HTERT RPE-1 (cell line): Measurements from ENCODE around the gene CCDC43.
"Not testable (repeated sequence)": the region's sequence is repeated elsewhere in the genome, so short reads cannot be mapped to it uniquely, and the experiment has no call there.

ENCODE experiments used
- in situ Hi-C: fragments of 300-500 bp; cut with MboI; formaldehyde crosslinking; loops from 4 replicates; pipeline ENCODE4 v1.14.3; 2020; ENCODE audit warnings: low sequenced_read_pairs

Gene CCDC43

GRCh38 chr17:44689477-44690217, at the start of gene CCDC43:
CCDC43 (minus strand) TSS chr17:44689776; CDS start chr17:44689753, 23 bp downstream.
- in situ Hi-C loops, result no loop called here

GRCh38 chr17:44738214-44738906, 48.8 kb upstream of the CCDC43 start:
- in situ Hi-C loops, result no loop called here

DNA sequence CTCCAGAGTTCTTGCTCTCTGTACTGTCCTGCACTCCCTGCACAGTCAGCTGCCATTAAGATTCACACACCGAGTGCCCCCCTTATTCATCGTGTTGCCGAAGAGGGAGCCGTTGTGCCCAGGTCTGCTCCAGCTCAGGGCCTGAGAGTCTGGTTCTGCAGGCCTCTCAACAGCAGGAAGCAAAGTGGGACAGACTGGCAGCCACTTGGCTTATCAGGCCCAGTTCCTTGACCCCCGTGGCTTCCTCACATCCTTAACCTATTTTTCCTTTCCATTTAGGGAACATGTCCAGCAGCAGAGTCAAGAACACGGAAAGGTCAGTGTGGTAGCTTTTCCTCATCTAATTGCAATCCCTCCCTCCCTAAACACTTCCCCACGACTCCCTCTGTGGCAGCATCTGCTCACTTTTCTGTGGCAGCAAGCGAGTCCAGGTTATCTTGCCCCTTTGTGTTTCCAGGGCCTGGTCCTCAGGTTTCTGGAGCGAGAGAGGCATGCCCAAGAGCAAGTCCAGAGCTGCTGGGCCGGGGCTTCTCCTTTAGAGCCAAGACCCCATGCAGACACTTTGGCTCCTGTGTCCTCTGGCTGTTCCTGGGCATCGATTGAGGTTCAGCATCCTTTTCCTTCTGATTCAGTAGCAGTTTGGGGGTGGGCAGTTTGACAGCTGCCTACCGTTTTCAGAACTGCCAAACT, 47.1 kb upstream of the CCDC43 start:
- in situ Hi-C loops, result no loop called here

GRCh38 chr17:44734272-44734671, 44.7 kb upstream of the CCDC43 start:
- in situ Hi-C loops, result no loop called here

DNA sequence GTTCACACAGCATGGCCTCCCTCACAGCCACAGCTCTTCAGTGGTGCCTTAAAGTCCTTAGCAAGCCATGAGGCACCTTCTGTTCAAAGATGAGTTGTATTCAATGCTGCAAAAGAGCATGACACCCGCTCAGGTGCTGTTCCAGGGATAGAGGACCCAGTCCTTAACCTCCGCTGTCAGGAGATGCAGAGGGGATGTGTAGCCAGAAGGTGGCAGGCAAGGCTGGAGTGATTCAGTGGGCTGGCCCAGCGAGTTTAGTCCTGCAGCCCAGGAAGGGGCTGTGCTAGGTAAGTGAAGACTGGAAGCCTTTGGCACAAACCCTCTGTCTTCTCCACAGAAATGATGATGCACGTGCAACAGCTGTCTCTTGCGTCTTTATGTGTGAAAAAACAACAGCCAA, 44.2 kb upstream of the CCDC43 start:
- in situ Hi-C loops, result no loop called here

GRCh38 chr17:44726121-44726520, 36.5 kb upstream of the CCDC43 start:
- in situ Hi-C loops, result not testable (repeated sequence)

DNA sequence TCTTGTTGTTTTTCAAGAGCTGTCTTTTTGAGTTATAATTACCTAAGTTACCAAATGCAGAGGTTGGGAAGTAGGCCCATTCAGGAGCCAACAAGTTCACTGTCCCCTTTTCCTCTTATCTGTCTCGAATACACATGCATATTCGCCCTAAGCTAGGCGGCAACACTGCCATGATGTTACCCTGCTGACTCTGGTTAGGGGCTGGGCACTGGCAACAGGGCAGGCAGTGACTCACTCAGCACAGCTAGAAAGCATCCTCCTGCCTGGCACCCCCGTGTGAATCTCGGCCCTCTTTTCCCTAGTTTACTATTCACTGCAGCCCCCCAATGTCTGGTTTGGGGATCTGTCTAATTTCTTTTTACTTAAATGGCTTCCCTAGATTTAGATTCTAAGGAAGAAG, 32.7 kb upstream of the CCDC43 start:
- in situ Hi-C loops, result no loop called here

- in situ Hi-C loops, result no loop called here
Observed at GRCh38 chr17:44719444-44719843, 29.9 kb upstream of the CCDC43 start.

DNA sequence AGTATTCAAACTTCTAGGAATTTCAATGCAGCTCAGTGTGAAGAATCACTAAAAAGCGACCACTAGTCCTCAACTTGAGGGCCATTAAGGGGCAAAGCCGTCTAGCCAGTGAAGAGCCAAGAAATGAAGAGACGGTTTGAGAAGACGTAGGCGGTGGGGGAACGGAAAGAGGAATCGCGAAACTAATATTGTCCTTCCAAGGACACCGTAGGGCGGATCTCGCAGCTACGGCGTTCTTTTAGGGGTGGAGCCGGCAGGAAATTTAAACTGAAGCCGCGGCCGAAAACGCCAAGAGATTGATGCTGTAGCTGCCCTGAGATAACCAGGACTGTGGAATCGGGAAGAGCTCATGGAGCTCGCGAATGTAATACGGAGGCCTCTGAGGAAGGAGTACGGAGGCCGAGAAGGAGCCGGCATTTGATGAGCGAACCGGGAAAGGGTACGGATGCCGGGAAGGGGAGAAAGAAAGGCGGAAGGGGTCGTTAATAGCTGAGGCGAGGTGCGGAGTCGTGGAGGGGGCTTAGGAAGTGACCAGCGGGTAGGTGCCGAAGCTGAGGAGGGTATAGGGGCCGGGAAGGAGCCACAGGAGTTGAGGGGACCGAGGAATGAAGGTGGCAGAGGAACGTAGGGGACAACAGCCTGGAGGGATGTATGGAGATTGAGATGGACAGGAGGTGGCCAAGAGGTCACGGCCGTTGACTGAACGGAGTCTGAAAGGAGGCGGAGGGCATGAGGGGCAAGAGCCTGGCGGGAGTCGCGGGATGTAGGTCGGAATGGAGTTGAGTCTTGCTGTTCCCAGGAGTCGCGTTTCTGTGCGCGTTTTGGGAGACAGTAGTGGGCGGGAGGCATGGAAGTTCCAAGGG, 19.1 kb upstream of the CCDC43 start, which contains the start of gene DBF4B:
DBF4B (plus strand) TSS at position 265 of the 863 bp plus-strand sequence; CDS start at position 421, 156 bp downstream.
- in situ Hi-C loops, result no loop called here

DNA sequence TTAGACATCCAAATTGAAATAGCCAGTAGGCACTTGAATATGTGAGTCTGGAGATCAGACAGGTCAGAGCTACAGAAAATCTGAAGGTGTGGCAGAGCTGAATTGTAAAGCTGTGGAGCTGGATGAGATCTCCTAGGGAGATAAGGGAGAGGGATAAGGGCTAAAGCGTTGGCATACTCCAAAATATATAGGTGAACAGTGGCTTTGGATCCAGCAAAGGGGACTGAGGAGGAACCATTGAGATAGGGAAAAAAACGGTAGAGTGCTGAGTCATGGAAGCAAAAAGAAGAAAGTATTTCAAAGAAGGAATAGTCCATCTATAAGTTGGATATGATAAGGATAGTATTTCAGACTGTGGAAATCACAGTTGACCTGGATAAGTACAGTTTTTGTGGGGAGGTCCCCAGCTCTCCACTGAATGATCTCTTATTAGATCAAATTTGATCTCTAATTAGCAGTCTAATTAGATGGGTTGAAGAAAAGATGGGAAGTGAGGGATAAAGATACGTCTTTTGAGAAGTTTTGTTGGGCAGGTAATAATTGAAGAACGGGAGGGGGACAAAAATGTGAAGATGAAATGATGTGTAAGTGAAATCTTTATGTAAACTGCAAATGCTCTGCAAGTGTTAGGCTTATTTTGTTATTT, 18.3 kb upstream of the CCDC43 start:
- in situ Hi-C loops, result no loop called here

GRCh38 chr17:44700288-44700687, 10.7 kb upstream of the CCDC43 start:
- in situ Hi-C loops, result not testable (repeated sequence)

- in situ Hi-C loops, result no loop called here
Observed at GRCh38 chr17:44693609-44694008, 4.0 kb upstream of the CCDC43 start.

GRCh38 chr17:44690746-44691306, 1.2 kb upstream of the CCDC43 start:
- in situ Hi-C loops, result not testable (repeated sequence)

DNA sequence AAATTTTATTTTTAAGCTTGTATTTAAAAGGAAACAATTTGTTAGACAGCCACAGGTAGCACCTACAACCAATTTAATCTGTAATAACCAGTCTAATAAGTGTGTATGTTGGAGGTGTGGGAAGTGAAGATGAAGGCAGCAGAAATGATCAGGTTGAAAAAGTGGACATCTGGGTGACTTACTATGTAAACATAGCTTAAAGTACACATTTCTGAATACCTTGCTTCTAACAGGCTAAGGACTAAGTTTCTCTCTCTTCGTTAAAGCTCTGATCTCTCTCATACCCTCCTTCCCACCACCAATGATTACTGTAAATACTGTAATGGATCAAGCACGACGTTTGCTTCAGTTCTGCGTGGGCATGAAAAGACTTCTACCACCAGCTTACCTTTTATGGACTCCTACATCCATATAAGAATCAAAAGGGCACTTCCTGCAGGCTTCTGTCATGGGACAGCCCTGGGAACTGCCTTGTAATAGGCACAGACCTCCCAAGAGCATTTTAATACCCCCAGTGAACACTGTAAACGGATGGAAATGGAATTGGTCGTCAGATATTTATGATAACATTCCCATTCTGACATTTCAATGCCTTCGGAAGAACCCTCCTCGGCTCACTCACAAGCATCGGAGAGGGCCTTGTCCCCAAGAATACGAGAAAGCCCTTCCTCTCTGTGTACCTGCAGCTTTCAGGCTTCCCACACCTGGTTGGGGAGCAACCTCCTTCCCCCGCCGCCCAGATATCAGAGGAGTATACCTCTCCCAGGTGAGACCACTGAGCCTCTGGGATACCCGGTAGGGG, 700 bp downstream of the CCDC43 start:
- in situ Hi-C loops, result no loop called here

GRCh38 chr17:44688200-44688599, 1.4 kb downstream of the CCDC43 start:
- in situ Hi-C loops, result no loop called here

GRCh38 chr17:44687756-44688155, 1.8 kb downstream of the CCDC43 start:
- in situ Hi-C loops, result no loop called here

- in situ Hi-C loops, result not testable (repeated sequence)
Observed at GRCh38 chr17:44683303-44683702, 6.3 kb downstream of the CCDC43 start.

GRCh38 chr17:44677136-44677535, 12.4 kb downstream of the CCDC43 start:
- in situ Hi-C loops, result no loop called here

GRCh38 chr17:44673893-44674292, 15.7 kb downstream of the CCDC43 start:
- in situ Hi-C loops, result no loop called here
